Measurements from ENCODE around the gene SPOCK2. TPM values are rescaled to one million over a fixed set of nuclear protein-coding genes. Genes with fewer than 3 reads are reported as not detected.
"Not testable (repeated sequence)": the region's sequence is repeated elsewhere in the genome, so short reads cannot be mapped to it uniquely, and the experiment has no call there.

The SPOCK2 gene
- total and polyA plus RNA-seq, 10 of the 15 experiments (the other 5 are each of a cell fraction or from before 2014, with no cell fraction given), result 0.02 to 1.5 (median 0.58) TPM

- H3K27ac ChIP-seq (ENCODE audit: control insufficient read depth, insufficient read depth); H3K27me3 ChIP-seq (replicated peaks in 1 of 2; ENCODE audit: control insufficient read depth in 2 of 2, insufficient read depth in 2 of 2, low read length in 1 of 2); H3K79me2 ChIP-seq (ENCODE audit: control insufficient read depth, insufficient read depth, low read length); H3K9me3 ChIP-seq (replicated peaks; ENCODE audit: control insufficient read depth, insufficient read depth, low read length); H3K4me2 ChIP-seq (ENCODE audit: control insufficient read depth, insufficient read depth); H3K36me3 ChIP-seq (ENCODE audit: control insufficient read depth in 2 of 2, insufficient read depth in 2 of 2, low read length in 1 of 2); DNase-seq (ENCODE audit: low read depth, low spot score); H3K4me3 ChIP-seq; H3K9ac ChIP-seq (ENCODE audit: control insufficient read depth, insufficient read depth, low read length); in situ Hi-C loops (cut with MboI); H2AFZ ChIP-seq (ENCODE audit: control insufficient read depth, low read depth, low read length); intact Hi-C loops (cut with micrococcal nuclease; ENCODE audit: unreplicated experiment); FAIRE-seq; BruUV-seq (replicated peaks); ATAC-seq; H4K20me1 ChIP-seq (ENCODE audit: control insufficient read depth, insufficient read depth): not testable (repeated sequence)
- SMC1A ChIA-PET (ENCODE audit: uncharacterized antibody, unreplicated experiment), result interaction anchor here (0.7 to 6.6 kb wide), 9 partner anchors 11 to 200 kb away, joined by 3 to 47 read pairs (median 7); no protein-coding TSS in a partner anchor
- 88% methylated on average over 10 of the region's 10 CpGs for WGBS (ENCODE audit: insufficient coverage, insufficient replicate concordance, low lambda C conversion rate, missing lambda C conversion rate)
- TF ChIP-seq NFYB (IDR thresholded peaks at IDR 0.05; ENCODE audit: insufficient read depth, low read depth, low read length), result peak; percentile 87
- RAD21 ChIA-PET (ENCODE audit: unreplicated experiment), result interaction anchor here (0.9 to 6.3 kb wide), 3 partner anchors 10 to 85 kb away, joined by 3 to 89 read pairs (median 3); no protein-coding TSS in a partner anchor
- POLR2A ChIA-PET, result interaction anchor here (0.6 to 1.6 kb wide), 4 partner anchors 38 to 148 kb away, joined by 3 to 7 read pairs (median 4); partner anchors contain the start of genes ANAPC16 and ASCC1
- CTCF ChIA-PET, result interaction anchor here (0.6 to 6.5 kb wide), 9 partner anchors 9 to 944 kb away, joined by 3 to 127 read pairs (median 4); no protein-coding TSS in a partner anchor
- peaks cover 42% of the 10 kb centered on the region for H3K4me1 ChIP-seq (ENCODE audit: control insufficient read depth, insufficient read depth, low read length)
These were observed 47.9 kb upstream of the SPOCK2 start for GRCh38 chr10:72136225-72136624.

- H4K20me1 ChIP-seq (ENCODE audit: control insufficient read depth, insufficient read depth), result no peaks in the 10 kb centered on the region
- ATAC-seq (peak; percentile 32), DNase-seq (ENCODE audit: low read depth, low spot score) (peak; percentile 28), FAIRE-seq (peak; percentile 41)
- ChIA-PET SMC1A (ENCODE audit: uncharacterized antibody, unreplicated experiment) (interaction anchor here (0.7 to 10.7 kb wide), 14 partner anchors 8 to 202 kb away, joined by 3 to 168 read pairs (median 9); partner anchors contain the start of genes ANAPC16, ASCC1 and DDIT4), CTCF (interaction anchor here (0.7 to 6.5 kb wide), 8 partner anchors 8 to 201 kb away, joined by 3 to 127 read pairs (median 6); no protein-coding TSS in a partner anchor), POLR2A (interaction anchor here (0.5 to 1.8 kb wide), 8 partner anchors 39 to 152 kb away, joined by 3 to 7 read pairs (median 4); partner anchors contain the start of genes ANAPC16, ASCC1 and DDIT4), RAD21 (ENCODE audit: unreplicated experiment) (interaction anchor here (1.3 to 6.3 kb wide), 6 partner anchors 9 to 202 kb away, joined by 3 to 89 read pairs (median 36); partner anchors contain the start of genes ANAPC16 and ASCC1)
- in situ Hi-C loops (cut with MboI) (loop anchor here (5.0 kb wide), 1 partner anchor 202 kb away; no protein-coding TSS in a partner anchor), intact Hi-C loops (cut with micrococcal nuclease; ENCODE audit: unreplicated experiment) (no loop called here)
- H3K79me2 ChIP-seq (ENCODE audit: control insufficient read depth, insufficient read depth, low read length), result no peaks in the 10 kb centered on the region
- peaks cover 42% of the 10 kb centered on the region for H3K4me1 ChIP-seq (ENCODE audit: control insufficient read depth, insufficient read depth, low read length)
- peak overlapping the region; percentile 44; the same call in 1 of the 2 replicates for H3K4me2 ChIP-seq (ENCODE audit: control insufficient read depth, insufficient read depth)
- peaks cover 4% of the 10 kb centered on the region; the same call in 2 of the 3 replicates for H3K9me3 ChIP-seq (replicated peaks; ENCODE audit: control insufficient read depth, insufficient read depth, low read length)
- 67% methylated on average over 10 of the region's 10 CpGs for WGBS (ENCODE audit: insufficient coverage, insufficient replicate concordance, low lambda C conversion rate, missing lambda C conversion rate)
- H2AFZ ChIP-seq (ENCODE audit: control insufficient read depth, low read depth, low read length), result no peak overlapping the region
- H3K36me3 ChIP-seq (ENCODE audit: control insufficient read depth in 2 of 2, insufficient read depth in 2 of 2, low read length in 1 of 2), result peaks cover 2 to 4% of the 10 kb centered on the region in 2 experiments; a peak in 3 of 4 replicates
- H3K9ac ChIP-seq (ENCODE audit: control insufficient read depth, insufficient read depth, low read length), result no peak overlapping the region
- TF ChIP-seq IKZF2 (IDR thresholded peaks at IDR 0.05) (peak; percentile 24 to 35; a peak in 2 of 4 replicates), PAX5 (IDR thresholded peaks at IDR 0.05; ENCODE audit: borderline replicate concordance, low read depth, low read length) (peak; percentile 65; the same call in 1 of the 2 replicates), SPI1 (IDR thresholded peaks at IDR 0.05; ENCODE audit: borderline replicate concordance, insufficient read depth, low read depth, low read length) (peak; percentile 43; the same call in 1 of the 2 replicates), NBN (IDR thresholded peaks at IDR 0.05) (0 out of 2 replicates have a peak, but pooled peaks have one; percentile 29), ZZZ3 (IDR thresholded peaks at IDR 0.05; ENCODE audit: control insufficient read depth, insufficient read length, low read depth) (no peak), BRCA1 (IDR thresholded peaks at IDR 0.05; ENCODE audit: low read depth, low read length) (no peak), TCF7 (IDR thresholded peaks at IDR 0.05; ENCODE audit: borderline replicate concordance) (no peak), RCOR1 (conservative IDR thresholded peaks at IDR 0.05; ENCODE audit: low read depth, low read length) (no peak)
- no peaks in the 10 kb centered on the region for H3K27me3 ChIP-seq (replicated peaks in 1 of 2; ENCODE audit: control insufficient read depth in 2 of 2, insufficient read depth in 2 of 2, low read length in 1 of 2)
- peak overlapping the region; percentile 63 for H3K27ac ChIP-seq (ENCODE audit: control insufficient read depth, insufficient read depth)
- no peak overlapping the region for H3K4me3 ChIP-seq
- BruUV-seq (replicated peaks), result no TSS peak
These were observed 46.7 kb upstream of the SPOCK2 start for GRCh38 chr10:72134785-72135767.

All from GM12878 (cell line).